ENCODE results near the gene DCP2.

Gene DCP2

GRCh38 chr5:112977440-112977861, 853 bp downstream of the DCP2 start:
- peak overlapping the region; percentile 77 for H3K27ac ChIP-seq
- no peak for TF ChIP-seq ZFX (IDR thresholded peaks at IDR 0.05; ENCODE audit: borderline replicate concordance)
- no peak for TF ChIP-seq CTCF (IDR thresholded peaks at IDR 0.05)

- H3K27ac ChIP-seq: no peak overlapping the region
- TF ChIP-seq ZFX (IDR thresholded peaks at IDR 0.05; ENCODE audit: borderline replicate concordance): no peak
- TF ChIP-seq CTCF (IDR thresholded peaks at IDR 0.05): no peak
These were observed 2.2 kb downstream of the DCP2 start for GRCh38 chr5:112978836-112979235.

- no peak for TF ChIP-seq ZFX (IDR thresholded peaks at IDR 0.05; ENCODE audit: borderline replicate concordance)
- no peak for TF ChIP-seq CTCF (IDR thresholded peaks at IDR 0.05)
- no peak overlapping the region for H3K27ac ChIP-seq
These were observed 3.1 kb downstream of the DCP2 start for GRCh38 chr5:112979723-112980122.

GRCh38 chr5:112983363-112983762, 6.8 kb downstream of the DCP2 start:
- TF ChIP-seq CTCF (IDR thresholded peaks at IDR 0.05) (no peak), ZFX (IDR thresholded peaks at IDR 0.05; ENCODE audit: borderline replicate concordance) (no peak)

GRCh38 chr5:112986224-112986623, 9.6 kb downstream of the DCP2 start:
- TF ChIP-seq CTCF (IDR thresholded peaks at IDR 0.05) (no peak), ZFX (IDR thresholded peaks at IDR 0.05; ENCODE audit: borderline replicate concordance) (no peak)
- H3K27ac ChIP-seq: no peak overlapping the region

More at GRCh38 chr5:112983363-112983762, 6.8 kb downstream of the DCP2 start:
- no peak overlapping the region for H3K27ac ChIP-seq

GRCh38 chr5:112995764-112996618, 19.4 kb downstream of the DCP2 start:
- TF ChIP-seq CTCF (IDR thresholded peaks at IDR 0.05): peak; percentile 90
- TF ChIP-seq ZFX (IDR thresholded peaks at IDR 0.05; ENCODE audit: borderline replicate concordance): no peak
- no peak overlapping the region for H3K27ac ChIP-seq

GRCh38 chr5:112996830-112997374, 20.3 kb downstream of the DCP2 start:
- TF ChIP-seq CTCF (IDR thresholded peaks at IDR 0.05) (no peak), ZFX (IDR thresholded peaks at IDR 0.05; ENCODE audit: borderline replicate concordance) (no peak)
- H3K27ac ChIP-seq: no peak overlapping the region

All from 22Rv1 (cell line).